Upper lobe of left lung (tissue), 4 donors: ENCODE measurements around the gene TMEM238.

ENCODE experiments used
- EP300 ChIP-seq, 4 donors: sonication (generic); formaldehyde crosslinking; IDR thresholded peaks; one replicate each; pipeline ENCODE4 v1.5.1; 2017; ENCODE audit warnings: antibody characterized with exemption in 4 of 4, control low read depth in 2 of 4
- POLR2A ChIP-seq, 4 donors: fragments of 450-650 bp; IDR thresholded peaks; one replicate each; pipeline ENCODE4 v1.5.1; 2016 to 2017; ENCODE audit warnings: antibody characterized with exemption in 4 of 4, mild to moderate bottlenecking in 2 of 4
- TF ChIP-seq, protein P1 (sequence below), 6 experiments: fragments of 450-650 bp in 4 of 6; fragments of 200-600 bp in 2 of 6; sonication (generic) in 2 of 6; IDR thresholded peaks; one replicate each; pipeline ENCODE4 v1.5.1; 2016 to 2019; ENCODE audit warnings: antibody characterized with exemption in 6 of 6

DNA sequence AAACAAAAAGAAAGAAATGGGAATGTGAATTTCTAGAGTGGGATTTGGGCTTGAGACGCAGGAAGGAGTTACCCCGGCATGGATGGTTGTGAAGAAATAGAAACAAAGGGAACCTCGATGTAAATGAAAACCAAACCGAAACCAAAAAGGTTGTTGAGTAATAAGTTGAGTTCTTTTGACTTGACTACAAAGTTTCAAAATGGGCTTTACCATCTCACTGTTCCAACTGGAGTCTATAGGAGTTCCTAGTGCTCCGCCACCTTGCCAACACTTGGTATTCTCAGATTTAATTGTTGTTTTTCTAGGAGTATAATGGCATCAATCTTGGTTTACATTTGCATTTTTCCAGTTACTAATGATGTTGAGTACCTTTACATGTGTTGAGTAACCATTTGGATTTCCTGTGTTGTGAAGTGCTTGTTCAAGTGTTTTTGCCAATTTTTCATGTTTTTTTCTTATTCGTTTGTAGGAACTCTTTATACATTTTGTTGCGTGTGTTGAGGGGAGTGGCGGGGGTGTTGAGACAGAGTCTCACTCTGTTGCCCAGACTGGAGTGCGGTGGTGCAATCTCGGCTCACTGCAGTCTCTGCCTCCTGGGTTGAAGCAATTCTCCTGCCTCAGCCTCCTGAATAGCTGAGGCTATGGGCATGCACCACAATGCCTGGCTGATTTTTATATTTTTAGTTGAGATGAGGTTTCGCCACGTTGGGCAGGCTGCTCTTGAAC is 14.3 kb upstream of the TMEM238 start:
- TF ChIP-seq, protein P1, sequence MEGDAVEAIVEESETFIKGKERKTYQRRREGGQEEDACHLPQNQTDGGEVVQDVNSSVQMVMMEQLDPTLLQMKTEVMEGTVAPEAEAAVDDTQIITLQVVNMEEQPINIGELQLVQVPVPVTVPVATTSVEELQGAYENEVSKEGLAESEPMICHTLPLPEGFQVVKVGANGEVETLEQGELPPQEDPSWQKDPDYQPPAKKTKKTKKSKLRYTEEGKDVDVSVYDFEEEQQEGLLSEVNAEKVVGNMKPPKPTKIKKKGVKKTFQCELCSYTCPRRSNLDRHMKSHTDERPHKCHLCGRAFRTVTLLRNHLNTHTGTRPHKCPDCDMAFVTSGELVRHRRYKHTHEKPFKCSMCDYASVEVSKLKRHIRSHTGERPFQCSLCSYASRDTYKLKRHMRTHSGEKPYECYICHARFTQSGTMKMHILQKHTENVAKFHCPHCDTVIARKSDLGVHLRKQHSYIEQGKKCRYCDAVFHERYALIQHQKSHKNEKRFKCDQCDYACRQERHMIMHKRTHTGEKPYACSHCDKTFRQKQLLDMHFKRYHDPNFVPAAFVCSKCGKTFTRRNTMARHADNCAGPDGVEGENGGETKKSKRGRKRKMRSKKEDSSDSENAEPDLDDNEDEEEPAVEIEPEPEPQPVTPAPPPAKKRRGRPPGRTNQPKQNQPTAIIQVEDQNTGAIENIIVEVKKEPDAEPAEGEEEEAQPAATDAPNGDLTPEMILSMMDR (IDR thresholded peaks at IDR 0.05) = no peak
- TF ChIP-seq POLR2A (IDR thresholded peaks at IDR 0.05) (no peak), EP300 (IDR thresholded peaks at IDR 0.05) (no peak)
